ENCODE data around the gene ANKFY1.

- TF ChIP-seq RBM25 (IDR thresholded peaks at IDR 0.05; ENCODE audit: low read depth, low read length, severe bottlenecking), result no peak
- TF ChIP-seq GABPB2 (CRISPR knock-in tag; conservative IDR thresholded peaks at IDR 0.05), result no peak
- TF ChIP-seq ETV6 (IDR thresholded peaks at IDR 0.05; ENCODE audit: borderline replicate concordance in 1 of 2, low read depth in 2 of 2, low read length in 1 of 2), result no peak
- TF ChIP-seq ETV6 (CRISPR knock-in tag; IDR thresholded peaks at IDR 0.05; ENCODE audit: borderline replicate concordance), result no peak
- no peak for TF ChIP-seq MYNN (IDR thresholded peaks at IDR 0.05)
- no peak for TF ChIP-seq MYNN (CRISPR knock-in tag; IDR thresholded peaks at IDR 0.05)
- TF ChIP-seq TEAD4 (IDR thresholded peaks at IDR 0.05; ENCODE audit: low read length), result no peak
- no peak for TF ChIP-seq TEAD4 (CRISPR knock-in tag; IDR thresholded peaks at IDR 0.05; ENCODE audit: borderline replicate concordance)
- TF ChIP-seq HDAC6 (IDR thresholded peaks at IDR 0.05; ENCODE audit: low read depth, low read length), result no peak
- TF ChIP-seq ZNF347 (CRISPR knock-in tag; IDR thresholded peaks at IDR 0.05; ENCODE audit: low read depth), result no peak
- TF ChIP-seq MEF2D (tag; conservative IDR thresholded peaks at IDR 0.05; ENCODE audit: low read depth), result no peak
- no peak for TF ChIP-seq CTCF (IDR thresholded peaks at IDR 0.05 in 2 of 3, conservative IDR thresholded peaks at IDR 0.05 in 1 of 3; ENCODE audit: insufficient read depth in 2 of 3, low read depth in 1 of 3, low read length in 3 of 3)
Observed at GRCh38 chr17:4119299-4119698, 144.5 kb downstream of the ANKFY1 start.

Measured in K562 (cell line).